GM21576 (cell line): ENCODE data around the gene SLC46A3.
A peak's percentile ranks its signal among the peaks of the same experiment; 100 is the strongest.
"Not testable (repeated sequence)": the region's sequence is repeated elsewhere in the genome, so short reads cannot be mapped to it uniquely, and the experiment has no call there.

Source experiments
- ATAC-seq: cut with Tn5 transposase; IDR thresholded peaks from one replicate; pipeline ENCODE4 v1.9.1; 2021; ENCODE audit warnings: mild to moderate bottlenecking, moderate library complexity; ENCODE audit not compliant: unreplicated experiment

The SLC46A3 gene

GRCh38 chr13:28718543-28719226 is at the start of gene SLC46A3:
TSS of gene SLC46A3 (minus strand) at chr13:28718970. CDS start at chr13:28717998, 972 bp downstream.
- ATAC-seq = peak; percentile 98

GRCh38 chr13:28763887-28764286 is 45.1 kb upstream of the SLC46A3 start:
- no peak for ATAC-seq

GRCh38 chr13:28761586-28761985 is 42.8 kb upstream of the SLC46A3 start:
- ATAC-seq = no peak

- ATAC-seq = no peak
These were observed 36.7 kb upstream of the SLC46A3 start for GRCh38 chr13:28755546-28755870.

- ATAC-seq = no peak
These were observed 36.2 kb upstream of the SLC46A3 start for GRCh38 chr13:28754698-28755545.

- ATAC-seq = no peak
These were observed 35.2 kb upstream of the SLC46A3 start for GRCh38 chr13:28753946-28754345.

GRCh38 chr13:28753208-28753892 is 34.6 kb upstream of the SLC46A3 start:
- ATAC-seq = no peak

GRCh38 chr13:28751175-28751960 is 32.6 kb upstream of the SLC46A3 start:
- ATAC-seq = no peak

GRCh38 chr13:28750187-28751045 is 31.6 kb upstream of the SLC46A3 start:
- ATAC-seq = no peak

GRCh38 chr13:28747851-28748250 is 29.1 kb upstream of the SLC46A3 start:
- ATAC-seq = no peak

- ATAC-seq = no peak
These were observed 27.5 kb upstream of the SLC46A3 start for GRCh38 chr13:28746287-28746612.

GRCh38 chr13:28744656-28745055 is 25.9 kb upstream of the SLC46A3 start:
- ATAC-seq = no peak

- ATAC-seq = no peak
These were observed 25.3 kb upstream of the SLC46A3 start for GRCh38 chr13:28744091-28744536.

GRCh38 chr13:28743499-28744083 is 24.8 kb upstream of the SLC46A3 start:
- no peak for ATAC-seq

- no peak for ATAC-seq
These were observed 24.2 kb upstream of the SLC46A3 start for GRCh38 chr13:28743020-28743419.

- ATAC-seq = not testable (repeated sequence)
These were observed 23.7 kb upstream of the SLC46A3 start for GRCh38 chr13:28742445-28742844.

GRCh38 chr13:28741084-28741491 is 22.3 kb upstream of the SLC46A3 start:
- no peak for ATAC-seq

GRCh38 chr13:28739376-28739775 is 20.6 kb upstream of the SLC46A3 start:
- no peak for ATAC-seq

GRCh38 chr13:28735481-28736029 is 16.8 kb upstream of the SLC46A3 start:
- no peak for ATAC-seq
